Uterus (tissue), 4 donors: ENCODE data around the gene EEF1E1. TPM values are rescaled to one million over a fixed set of nuclear protein-coding genes. Genes with fewer than 3 reads are reported as not detected.

Experiments
- DNase-seq, 2 donors: peaks; one replicate each; pipeline ENCODE4 v3.0.0-alpha.2; 2019 to 2020
- H3K27ac ChIP-seq, 2 donors: fragments of 200-600 bp; sonication (generic); 1 replicate in 1 of 2; 2 replicates in 1 of 2; pipeline ENCODE4 v1.5.1; 2016 to 2018
- H3K27me3 ChIP-seq, 2 donors: fragments of 200-600 bp; sonication (generic); one replicate each; pipeline ENCODE4 v1.5.1; 2018 to 2019; ENCODE audit warnings: control low read depth in 1 of 2
- H3K36me3 ChIP-seq, 2 donors: fragments of 200-600 bp; sonication (generic); one replicate each; pipeline ENCODE4 v1.5.1; 2019; ENCODE audit warnings: control low read depth in 1 of 2
- H3K4me1 ChIP-seq, 2 donors: fragments of 200-600 bp; sonication (generic); one replicate each; pipeline ENCODE4 v1.5.1; 2018 to 2019; ENCODE audit warnings: control low read depth in 1 of 2
- H3K4me3 ChIP-seq, 2 donors: fragments of 200-600 bp; sonication (generic); 1 replicate in 1 of 2; 2 replicates in 1 of 2; pipeline ENCODE4 v1.5.1; 2018 to 2019; ENCODE audit warnings: mild to moderate bottlenecking in 1 of 2
- H3K9me3 ChIP-seq, 2 donors: fragments of 200-600 bp; sonication (generic); one replicate each; pipeline ENCODE4 v1.5.1; 2019; ENCODE audit warnings: control low read depth in 1 of 2
- CTCF ChIP-seq, 4 experiments: fragments of 200-600 bp in 2 of 4; fragments of 450-650 bp in 2 of 4; sonication (generic) in 2 of 4; IDR thresholded peaks; one replicate each; pipeline ENCODE4 v1.5.1; 2016 to 2019; ENCODE audit warnings: antibody characterized with exemption in 4 of 4, mild to moderate bottlenecking in 2 of 4, moderate library complexity in 1 of 4
- POLR2A ChIP-seq, 2 donors: fragments of 450-650 bp; IDR thresholded peaks; one replicate each; pipeline ENCODE4 v1.6.1; 2016; ENCODE audit warnings: antibody characterized with exemption in 2 of 2, mild to moderate bottlenecking in 1 of 2, moderate library complexity in 1 of 2
- intact Hi-C: fragments of 100-400 bp; cut with DNase I; formaldehyde crosslinking; loops from one replicate; pipeline ENCODE4 v1.15.1; 2023; ENCODE audit warnings: low total_unique reads
- total RNA-seq, 4 donors: library from RNA; depleted of rRNA in 3 of 4; stranded (reverse); fragments of >200 nt in 3 of 4; gene quantifications; one replicate each; pipeline versions ENCODE4 v1.1.0 to v1.2.4, GENCODE V29; 2014 to 2023
- donor health status: DM: yes; HTN: yes; CAD: no.

EEF1E1 gene
- total RNA-seq, 4 donors from 2014 or later = 12.6 to 33.2 (median 26.9) TPM

- no peaks in the 10 kb centered on the region for H3K27me3 ChIP-seq
- H3K36me3 ChIP-seq = no peaks in the 10 kb centered on the region
- no peak for DNase-seq
- no peak overlapping the region for H3K4me3 ChIP-seq
- intact Hi-C loops = no loop called here
- no peak overlapping the region for H3K27ac ChIP-seq
- no peaks in the 10 kb centered on the region for H3K4me1 ChIP-seq
- no peaks in the 10 kb centered on the region for H3K9me3 ChIP-seq
- TF ChIP-seq CTCF (IDR thresholded peaks at IDR 0.05) (no peak), POLR2A (IDR thresholded peaks at IDR 0.05) (no peak)
Measured at GRCh38 chr6:8069631-8070284, 32.6 kb downstream of the EEF1E1 start.

GRCh38 chr6:8069151-8069550, 33.2 kb downstream of the EEF1E1 start:
- Histone ChIP-seq H3K27ac (no peak overlapping the region), H3K4me1 (no peaks in the 10 kb centered on the region), H3K4me3 (no peak overlapping the region), H3K27me3 (no peaks in the 10 kb centered on the region), H3K9me3 (no peaks in the 10 kb centered on the region), H3K36me3 (no peaks in the 10 kb centered on the region)
- no peak for DNase-seq
- intact Hi-C loops = no loop called here
- TF ChIP-seq POLR2A (IDR thresholded peaks at IDR 0.05) (no peak), CTCF (IDR thresholded peaks at IDR 0.05) (no peak)

GRCh38 chr6:8066108-8066507, 36.2 kb downstream of the EEF1E1 start:
- DNase-seq = no peak
- no peaks in the 10 kb centered on the region for H3K36me3 ChIP-seq
- no peak overlapping the region for H3K27ac ChIP-seq
- H3K4me1 ChIP-seq = no peaks in the 10 kb centered on the region
- intact Hi-C loops = no loop called here
- TF ChIP-seq CTCF (IDR thresholded peaks at IDR 0.05) (no peak), POLR2A (IDR thresholded peaks at IDR 0.05) (no peak)
- H3K4me3 ChIP-seq = no peak overlapping the region
- H3K27me3 ChIP-seq = no peaks in the 10 kb centered on the region
- H3K9me3 ChIP-seq = no peaks in the 10 kb centered on the region

- Histone ChIP-seq H3K27ac (no peak overlapping the region), H3K4me3 (no peak overlapping the region), H3K9me3 (no peaks in the 10 kb centered on the region), H3K27me3 (no peaks in the 10 kb centered on the region), H3K36me3 (no peaks in the 10 kb centered on the region), H3K4me1 (no peaks in the 10 kb centered on the region)
- TF ChIP-seq CTCF (IDR thresholded peaks at IDR 0.05) (no peak), POLR2A (IDR thresholded peaks at IDR 0.05) (no peak)
- intact Hi-C loops = no loop called here
- no peak for DNase-seq
Measured at GRCh38 chr6:8065519-8065911, 36.8 kb downstream of the EEF1E1 start.

GRCh38 chr6:8064638-8065518, 37.5 kb downstream of the EEF1E1 start:
- TF ChIP-seq POLR2A (IDR thresholded peaks at IDR 0.05) (no peak), CTCF (IDR thresholded peaks at IDR 0.05) (no peak)
- H3K36me3 ChIP-seq = no peaks in the 10 kb centered on the region
- intact Hi-C loops = no loop called here
- H3K4me1 ChIP-seq = no peaks in the 10 kb centered on the region
- no peaks in the 10 kb centered on the region for H3K9me3 ChIP-seq
- no peak for DNase-seq
- peak overlapping the region; percentile 81 to 89 for H3K27ac ChIP-seq
- peak overlapping the region; percentile 67 to 72 for H3K4me3 ChIP-seq
- no peaks in the 10 kb centered on the region for H3K27me3 ChIP-seq
